Measurements from ENCODE around the gene LRRC55.

- TF ChIP-seq POLR2A (IDR thresholded peaks at IDR 0.05; ENCODE audit: low read depth) (no peak), EP300 (IDR thresholded peaks at IDR 0.05) (no peak)
- TF ChIP-seq, protein P1, sequence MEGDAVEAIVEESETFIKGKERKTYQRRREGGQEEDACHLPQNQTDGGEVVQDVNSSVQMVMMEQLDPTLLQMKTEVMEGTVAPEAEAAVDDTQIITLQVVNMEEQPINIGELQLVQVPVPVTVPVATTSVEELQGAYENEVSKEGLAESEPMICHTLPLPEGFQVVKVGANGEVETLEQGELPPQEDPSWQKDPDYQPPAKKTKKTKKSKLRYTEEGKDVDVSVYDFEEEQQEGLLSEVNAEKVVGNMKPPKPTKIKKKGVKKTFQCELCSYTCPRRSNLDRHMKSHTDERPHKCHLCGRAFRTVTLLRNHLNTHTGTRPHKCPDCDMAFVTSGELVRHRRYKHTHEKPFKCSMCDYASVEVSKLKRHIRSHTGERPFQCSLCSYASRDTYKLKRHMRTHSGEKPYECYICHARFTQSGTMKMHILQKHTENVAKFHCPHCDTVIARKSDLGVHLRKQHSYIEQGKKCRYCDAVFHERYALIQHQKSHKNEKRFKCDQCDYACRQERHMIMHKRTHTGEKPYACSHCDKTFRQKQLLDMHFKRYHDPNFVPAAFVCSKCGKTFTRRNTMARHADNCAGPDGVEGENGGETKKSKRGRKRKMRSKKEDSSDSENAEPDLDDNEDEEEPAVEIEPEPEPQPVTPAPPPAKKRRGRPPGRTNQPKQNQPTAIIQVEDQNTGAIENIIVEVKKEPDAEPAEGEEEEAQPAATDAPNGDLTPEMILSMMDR (IDR thresholded peaks at IDR 0.05): no peak
These were observed 19.4 kb upstream of the LRRC55 start for GRCh38 chr11:57162179-57162898.

Data from esophagus muscularis mucosa (tissue), 4 donors.